NCI-H2227 (cell line): ENCODE data around the gene FRMD4A.

Experiments
- DNase-seq: peaks from one replicate; lab custom pipeline; 2025; ENCODE audit not compliant: unreplicated experiment; lab: John Stamatoyannopoulos, UW

FRMD4A gene

DNA sequence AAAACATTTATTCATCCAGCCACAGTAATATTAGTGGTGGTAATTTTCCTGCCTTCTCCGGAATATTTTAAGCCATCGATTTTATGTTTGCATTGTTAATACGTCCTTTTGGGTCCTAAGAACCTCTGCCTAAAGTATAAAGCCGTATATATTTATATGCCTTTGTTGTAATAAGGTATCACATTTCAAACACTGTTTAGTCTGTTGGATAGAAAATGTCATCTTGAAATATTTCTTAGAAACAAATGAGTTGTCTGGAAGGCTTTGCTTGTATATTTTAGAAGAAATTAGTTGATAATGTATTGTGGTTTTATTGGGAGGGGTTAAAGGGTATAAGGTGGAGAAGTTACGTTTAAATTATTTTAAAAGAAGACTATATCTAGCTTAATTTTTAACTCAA lies 732.8 kb downstream of the FRMD4A start:
- no peak for DNase-seq

GRCh38 chr10:13594641-13595040 lies 736.1 kb downstream of the FRMD4A start:
- no peak for DNase-seq
